NCI-H526 (cell line): ENCODE data around the gene EEPD1.

Experiments
- DNase-seq, 2 experiments: peaks; one replicate each; lab custom pipeline; 2025; lab: John Stamatoyannopoulos, UW

Gene EEPD1

GRCh38 chr7:36253699-36254098, 100.6 kb downstream of the EEPD1 start:
- no peak for DNase-seq

- DNase-seq: peak; percentile 94 to 98
Observed at GRCh38 chr7:36258510-36259259, 105.6 kb downstream of the EEPD1 start.

- DNase-seq: peak; percentile 70 to 74
Observed at GRCh38 chr7:36260481-36260880, 107.4 kb downstream of the EEPD1 start.

DNA sequence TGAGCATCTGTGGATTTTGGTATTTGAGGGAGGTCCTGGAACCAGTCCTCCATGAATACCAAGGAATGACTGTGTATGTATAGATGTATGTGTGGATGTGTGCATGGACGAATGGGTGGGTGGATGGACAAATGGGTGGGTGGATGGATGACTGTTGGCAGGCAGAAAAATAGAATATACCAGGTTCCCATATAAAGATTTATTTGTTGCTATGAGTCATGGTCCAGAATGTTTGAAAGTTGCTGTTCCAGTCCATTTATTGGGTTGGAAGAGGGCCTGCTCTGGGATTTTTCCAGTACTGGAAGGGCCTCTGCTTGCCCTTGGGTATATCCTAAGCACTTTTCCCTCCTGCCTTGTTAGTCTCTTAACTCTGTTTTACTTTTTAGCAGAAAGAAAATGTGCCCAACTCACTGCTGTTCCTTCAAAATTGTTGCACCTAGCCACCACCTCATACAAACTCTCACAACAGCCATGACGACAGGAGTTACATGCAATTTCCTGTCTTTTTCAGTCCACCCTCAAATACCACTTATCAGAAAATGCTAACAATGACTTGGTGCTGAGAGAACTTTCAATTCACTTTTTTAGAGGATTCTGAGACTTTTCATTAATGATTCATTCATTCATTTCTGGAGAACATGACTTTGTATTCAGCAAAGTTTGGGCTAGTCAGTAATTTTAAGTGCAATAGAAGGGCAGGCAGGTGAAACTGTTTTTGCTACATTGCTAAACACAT, 108.1 kb downstream of the EEPD1 start:
- no peak for DNase-seq

DNA sequence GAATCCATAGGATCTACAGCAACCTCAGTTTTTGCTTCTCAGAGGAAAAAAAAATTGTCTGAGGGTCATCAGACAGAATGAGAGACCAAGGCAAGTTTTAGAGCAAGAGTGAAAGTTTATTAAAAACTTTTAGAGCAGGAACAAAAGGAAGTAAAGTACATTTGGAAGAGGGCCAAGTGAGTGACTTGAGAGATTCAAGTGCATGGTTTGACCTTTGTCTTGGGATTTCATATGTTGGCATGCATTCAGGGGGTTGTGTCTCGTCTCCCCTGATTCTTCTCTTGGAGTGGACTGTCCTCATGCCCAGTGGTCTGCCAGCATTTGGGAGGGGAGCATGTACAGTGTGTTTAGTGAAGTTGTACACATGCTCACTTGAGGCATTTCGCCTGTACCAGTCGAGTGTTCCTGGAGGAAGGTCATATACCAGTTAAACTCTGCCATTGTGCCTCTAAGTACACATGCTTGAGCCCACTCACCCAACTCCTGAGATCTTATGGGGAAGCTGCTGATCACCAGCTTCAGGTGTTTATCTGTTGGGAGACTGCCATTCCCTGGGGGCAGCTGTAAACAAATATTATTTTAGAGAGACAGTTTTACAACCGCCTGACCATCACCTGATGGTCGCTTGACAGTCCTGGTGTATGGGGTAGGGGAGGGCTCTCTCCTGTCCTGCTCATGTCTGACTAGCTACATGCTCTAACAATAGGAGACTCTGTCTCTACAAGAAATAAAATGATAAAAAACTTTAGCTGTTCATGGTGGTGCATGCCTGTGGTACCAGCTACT, 109.4 kb downstream of the EEPD1 start:
- DNase-seq: peak; percentile 76 to 86

GRCh38 chr7:36263095-36263484, 110.0 kb downstream of the EEPD1 start:
- peak in 1 of 2 experiments; percentile 63 for DNase-seq

DNA sequence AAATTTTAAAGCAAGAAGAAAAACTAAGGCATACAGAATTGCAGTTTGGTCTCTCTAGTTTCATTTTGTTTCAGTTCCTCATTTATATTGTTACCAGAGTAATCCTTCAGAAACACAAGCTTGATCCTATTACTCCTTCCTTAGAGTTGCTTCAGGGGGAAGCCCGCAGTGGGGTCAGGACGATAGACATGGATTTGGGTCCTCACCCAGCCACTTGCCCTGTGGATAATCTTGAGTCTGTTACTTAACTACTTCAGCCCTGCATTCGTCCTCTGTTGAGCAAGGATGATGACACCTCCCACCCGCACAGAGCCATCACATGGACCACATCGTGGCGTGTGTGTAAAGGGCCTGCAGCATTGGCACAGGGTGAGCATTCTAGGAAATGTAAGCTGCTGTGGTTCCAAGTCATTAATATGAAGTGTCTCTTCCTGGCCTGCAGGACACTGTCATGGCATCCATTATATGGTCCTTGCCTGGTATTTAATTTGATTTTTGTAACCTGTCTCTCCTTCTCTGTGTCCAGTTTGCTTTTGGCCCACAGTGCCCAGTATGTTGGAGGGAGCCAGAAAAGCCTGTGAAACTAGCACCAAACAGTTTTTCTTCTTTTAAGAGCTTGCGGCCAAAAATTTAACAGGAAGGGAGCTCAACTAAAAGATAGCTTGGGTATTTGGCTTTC, 111.2 kb downstream of the EEPD1 start:
- no peak for DNase-seq

DNA sequence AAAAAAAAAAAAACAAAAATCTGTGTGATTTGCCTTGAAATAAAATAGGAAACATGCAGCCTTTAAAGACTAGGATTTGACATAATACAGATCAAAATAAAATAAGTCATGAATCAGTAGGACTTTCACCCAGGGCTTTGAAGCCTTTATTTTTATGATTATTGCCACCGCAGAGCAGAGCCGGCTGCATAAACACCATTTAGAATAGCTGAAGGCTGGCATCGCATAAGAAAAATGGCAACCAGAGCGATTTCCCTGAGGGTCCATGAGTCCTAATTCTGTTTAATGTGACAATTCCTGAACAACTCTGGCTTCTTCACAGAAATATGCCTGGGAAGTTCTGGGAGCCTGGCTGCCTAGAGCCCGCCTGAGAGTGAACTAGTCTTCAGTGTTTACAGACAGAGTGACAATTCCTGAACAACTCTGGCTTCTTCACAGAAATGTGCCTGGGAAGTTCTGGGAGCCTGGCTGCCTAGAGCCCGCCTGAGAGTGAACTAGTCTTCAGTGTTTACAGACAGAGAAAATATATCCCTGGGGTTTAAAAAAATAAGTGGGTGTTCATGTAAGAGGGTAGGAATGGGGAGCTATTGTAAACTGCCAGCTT, 112.0 kb downstream of the EEPD1 start:
- DNase-seq: no peak

- DNase-seq: no peak
Observed at GRCh38 chr7:36265680-36266079, 112.6 kb downstream of the EEPD1 start.

- DNase-seq: no peak
Observed at GRCh38 chr7:36266190-36266589, 113.1 kb downstream of the EEPD1 start.

DNA sequence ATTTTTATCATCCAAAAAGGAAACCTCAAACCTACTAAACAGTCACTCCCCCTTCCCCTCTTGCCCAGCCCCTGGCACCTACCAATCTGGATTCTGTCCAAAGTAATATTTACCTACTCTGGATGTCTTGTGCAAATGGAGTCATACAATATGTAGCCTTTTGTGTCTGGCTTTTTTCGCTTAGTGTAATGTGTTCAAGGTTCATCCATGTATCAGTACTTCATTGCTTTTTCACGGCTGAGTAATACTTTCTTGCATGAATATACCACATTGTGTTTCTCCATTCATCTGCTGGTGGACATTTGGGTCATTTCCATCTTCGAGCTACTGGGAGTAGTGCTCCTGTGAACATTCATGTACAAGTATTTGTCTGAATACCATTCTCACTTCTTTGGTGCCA, 113.6 kb downstream of the EEPD1 start:
- no peak for DNase-seq

DNA sequence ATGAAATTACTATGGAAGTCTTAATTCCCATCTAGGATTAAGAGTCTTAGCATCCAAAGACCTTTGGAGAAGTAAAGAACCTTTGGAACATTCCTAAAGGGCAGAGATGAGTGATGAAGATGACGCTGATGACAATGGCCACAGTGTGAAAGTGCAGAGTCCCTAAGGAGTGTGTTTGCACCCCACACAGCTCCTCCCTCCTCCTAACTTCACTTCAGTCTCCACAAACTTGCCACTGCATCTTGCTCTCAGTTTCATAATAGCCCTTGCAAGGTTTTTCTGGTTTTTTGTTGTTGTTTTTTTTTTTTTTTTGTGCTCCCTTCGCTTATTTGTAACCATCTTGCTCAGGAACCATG, 119.1 kb downstream of the EEPD1 start:
- no peak for DNase-seq

GRCh38 chr7:36272567-36273269, 119.7 kb downstream of the EEPD1 start:
- DNase-seq: peak in 1 of 2 experiments; percentile 36

- DNase-seq: no peak
Observed at GRCh38 chr7:36273836-36274235, 120.8 kb downstream of the EEPD1 start.

- DNase-seq: no peak
Observed at GRCh38 chr7:36275735-36276284, 122.8 kb downstream of the EEPD1 start.

GRCh38 chr7:36276428-36277248, 123.6 kb downstream of the EEPD1 start:
- DNase-seq: no peak

GRCh38 chr7:36277249-36277542, 124.1 kb downstream of the EEPD1 start:
- DNase-seq: no peak

DNA sequence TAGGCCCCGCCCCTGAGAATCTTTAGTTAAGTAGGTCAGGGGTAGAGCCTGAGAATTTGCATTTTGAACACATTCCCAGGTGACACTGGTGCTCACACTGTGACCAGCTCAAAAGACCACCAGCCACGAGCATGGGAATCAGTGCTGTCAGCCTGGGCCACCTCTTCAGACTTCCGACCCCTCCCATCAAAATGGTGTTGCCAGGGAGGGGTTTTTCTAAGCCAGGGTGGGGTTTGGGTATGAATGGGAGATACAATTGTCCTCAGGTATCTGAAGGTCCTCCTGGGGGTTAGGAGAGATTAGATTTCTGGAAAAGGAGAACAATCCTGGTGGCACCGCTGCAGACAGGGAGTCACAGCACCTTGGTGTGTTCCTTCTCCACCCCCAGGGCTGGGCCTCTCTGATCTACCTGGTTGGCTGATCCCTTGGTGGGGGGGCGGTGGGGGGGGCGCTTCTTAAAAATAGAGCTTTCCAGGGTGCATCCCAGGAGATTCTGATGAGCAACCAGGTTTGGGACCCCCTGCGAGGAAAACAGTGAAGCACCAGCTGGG, 125.1 kb downstream of the EEPD1 start:
- peak in 1 of 2 experiments; percentile 38 for DNase-seq

DNA sequence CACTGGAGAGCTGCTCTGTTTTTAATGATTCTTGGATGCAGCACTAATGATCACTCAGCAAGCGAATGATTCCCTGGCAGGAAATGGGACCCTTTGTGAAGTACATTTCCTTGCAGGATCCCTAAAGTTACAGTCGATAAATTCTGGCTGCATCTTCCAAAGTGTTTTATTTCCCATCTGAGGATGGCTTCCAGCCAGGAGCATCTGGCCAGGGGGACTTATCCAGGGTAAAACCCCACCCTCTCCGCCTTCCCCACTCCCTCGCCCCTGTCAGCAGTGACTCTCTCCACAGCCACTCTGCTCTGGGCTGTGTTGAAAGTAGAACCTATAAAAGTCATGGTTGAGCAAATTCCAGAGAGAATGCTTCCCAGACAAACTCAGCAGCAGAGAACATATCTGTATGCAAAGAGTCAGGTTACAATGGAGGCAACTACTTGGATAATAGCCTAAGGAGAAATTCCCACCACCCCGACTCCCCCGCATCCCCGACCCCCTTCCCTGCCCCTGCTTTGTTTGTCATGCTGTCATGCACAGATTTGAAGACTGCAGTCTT, 125.6 kb downstream of the EEPD1 start:
- DNase-seq: peak; percentile 85 to 89
